Skeletal muscle satellite cell (primary cell): ENCODE data around the gene DSC1.

Experiments
- H3K27me3 ChIP-seq: 2 replicates; pipeline ENCODE4 v1.7.0; 2013; ENCODE audit warnings: low read length; ENCODE audit not compliant: control insufficient read depth, insufficient read depth
- H3K36me3 ChIP-seq: 2 replicates; pipeline ENCODE4 v1.7.0; 2013; ENCODE audit warnings: mild to moderate bottlenecking, control low read depth, low read length; ENCODE audit not compliant: insufficient read depth
- H3K4me1 ChIP-seq: 2 replicates; pipeline ENCODE4 v1.7.0; 2013; ENCODE audit warnings: low read length; ENCODE audit not compliant: control insufficient read depth, insufficient read depth
- H3K4me2 ChIP-seq: 2 replicates; pipeline ENCODE4 v1.7.0; 2013; ENCODE audit warnings: mild to moderate bottlenecking, low read length
- H3K4me3 ChIP-seq: 2 replicates; pipeline ENCODE4 v1.7.0; 2013; ENCODE audit warnings: low read length
- H3K9ac ChIP-seq: 2 replicates; pipeline ENCODE4 v1.7.0; 2013; ENCODE audit warnings: mild to moderate bottlenecking, low read depth, low read length, moderate library complexity
- H3K9me3 ChIP-seq: replicated peaks from 2 replicates; pipeline ENCODE4 v1.7.0; 2013; ENCODE audit warnings: mild to moderate bottlenecking, control low read depth, low read length

DSC1 gene

GRCh38 chr18:31102025-31102684 is 60.5 kb downstream of the DSC1 start, which contains the start of gene DSC2:
TSS of gene DSC2 (minus strand) at chr18:31102421. CDS start at chr18:31101971, 450 bp downstream.
- Histone ChIP-seq H3K9me3 (no peaks in the 10 kb centered on the region), H3K4me3 (no peak within 1 kb of the TSS), H3K9ac (no peak within 1 kb of the TSS)

GRCh38 chr18:31101183-31102024 is 61.3 kb downstream of the DSC1 start:
- H3K9me3 ChIP-seq: no peaks in the 10 kb centered on the region
- no peak overlapping the region for H3K4me2 ChIP-seq
- H3K4me3 ChIP-seq: no peak overlapping the region
- no peaks in the 10 kb centered on the region for H3K36me3 ChIP-seq
- H3K4me1 ChIP-seq: no peaks in the 10 kb centered on the region
- H3K9ac ChIP-seq: no peak overlapping the region
- H3K27me3 ChIP-seq: no peaks in the 10 kb centered on the region

More at GRCh38 chr18:31102025-31102684, 60.5 kb downstream of the DSC1 start, which contains the start of gene DSC2:
- Histone ChIP-seq H3K36me3 (no peaks in the 10 kb centered on the region), H3K4me2 (no peak within 1 kb of the TSS), H3K4me1 (no peaks in the 10 kb centered on the region), H3K27me3 (no peaks in the 10 kb centered on the region)

GRCh38 chr18:31100436-31101182 is 62.0 kb downstream of the DSC1 start:
- Histone ChIP-seq H3K4me2 (no peak overlapping the region), H3K4me3 (no peak overlapping the region), H3K9me3 (no peaks in the 10 kb centered on the region), H3K4me1 (no peaks in the 10 kb centered on the region), H3K9ac (no peak overlapping the region), H3K36me3 (no peaks in the 10 kb centered on the region), H3K27me3 (no peaks in the 10 kb centered on the region)

GRCh38 chr18:31099450-31100230 is 63.0 kb downstream of the DSC1 start:
- H3K4me1 ChIP-seq: no peaks in the 10 kb centered on the region
- no peak overlapping the region for H3K9ac ChIP-seq

GRCh38 chr18:31098878-31099277 is 63.8 kb downstream of the DSC1 start:
- H3K4me1 ChIP-seq: no peaks in the 10 kb centered on the region
- H3K9me3 ChIP-seq: no peaks in the 10 kb centered on the region
- H3K4me3 ChIP-seq: no peak overlapping the region
- H3K9ac ChIP-seq: no peak overlapping the region
- H3K4me2 ChIP-seq: no peak overlapping the region
- H3K27me3 ChIP-seq: no peaks in the 10 kb centered on the region
- H3K36me3 ChIP-seq: no peaks in the 10 kb centered on the region

More at GRCh38 chr18:31099450-31100230, 63.0 kb downstream of the DSC1 start:
- no peaks in the 10 kb centered on the region for H3K27me3 ChIP-seq
- no peaks in the 10 kb centered on the region for H3K9me3 ChIP-seq
- H3K36me3 ChIP-seq: no peaks in the 10 kb centered on the region
- no peak overlapping the region for H3K4me2 ChIP-seq
- H3K4me3 ChIP-seq: no peak overlapping the region

GRCh38 chr18:31097666-31098065 is 65.0 kb downstream of the DSC1 start:
- no peaks in the 10 kb centered on the region for H3K4me1 ChIP-seq
- H3K27me3 ChIP-seq: no peaks in the 10 kb centered on the region
- H3K36me3 ChIP-seq: no peaks in the 10 kb centered on the region
- H3K9ac ChIP-seq: no peak overlapping the region
- no peaks in the 10 kb centered on the region for H3K9me3 ChIP-seq
- no peak overlapping the region for H3K4me3 ChIP-seq
- H3K4me2 ChIP-seq: no peak overlapping the region

GRCh38 chr18:31093880-31094279 is 68.8 kb downstream of the DSC1 start:
- no peak overlapping the region for H3K4me3 ChIP-seq
- H3K9ac ChIP-seq: no peak overlapping the region
- H3K27me3 ChIP-seq: no peaks in the 10 kb centered on the region
- H3K4me2 ChIP-seq: no peak overlapping the region
- no peaks in the 10 kb centered on the region for H3K36me3 ChIP-seq
- no peaks in the 10 kb centered on the region for H3K9me3 ChIP-seq
- no peaks in the 10 kb centered on the region for H3K4me1 ChIP-seq

- Histone ChIP-seq H3K4me3 (no peak overlapping the region), H3K4me1 (no peaks in the 10 kb centered on the region), H3K9me3 (no peaks in the 10 kb centered on the region), H3K4me2 (no peak overlapping the region), H3K36me3 (no peaks in the 10 kb centered on the region), H3K27me3 (no peaks in the 10 kb centered on the region), H3K9ac (no peak overlapping the region)
These were observed 69.4 kb downstream of the DSC1 start for GRCh38 chr18:31093294-31093693.

GRCh38 chr18:31091350-31091749 is 71.3 kb downstream of the DSC1 start:
- H3K27me3 ChIP-seq: no peaks in the 10 kb centered on the region
- H3K9ac ChIP-seq: no peak overlapping the region
- H3K36me3 ChIP-seq: no peaks in the 10 kb centered on the region
- no peak overlapping the region for H3K4me3 ChIP-seq
- no peaks in the 10 kb centered on the region for H3K4me1 ChIP-seq
- no peak overlapping the region for H3K4me2 ChIP-seq
- H3K9me3 ChIP-seq: no peaks in the 10 kb centered on the region

- no peaks in the 10 kb centered on the region for H3K36me3 ChIP-seq
- no peaks in the 10 kb centered on the region for H3K9me3 ChIP-seq
- H3K27me3 ChIP-seq: no peaks in the 10 kb centered on the region
- no peak overlapping the region for H3K4me3 ChIP-seq
- no peak overlapping the region for H3K9ac ChIP-seq
- no peak overlapping the region for H3K4me2 ChIP-seq
- no peaks in the 10 kb centered on the region for H3K4me1 ChIP-seq
These were observed 74.1 kb downstream of the DSC1 start for GRCh38 chr18:31088532-31088931.

- Histone ChIP-seq H3K36me3 (no peaks in the 10 kb centered on the region), H3K4me1 (no peaks in the 10 kb centered on the region), H3K9me3 (peaks cover 6% of the 10 kb centered on the region), H3K4me2 (no peak overlapping the region), H3K27me3 (no peaks in the 10 kb centered on the region), H3K9ac (no peak overlapping the region), H3K4me3 (no peak overlapping the region)
These were observed 82.7 kb downstream of the DSC1 start for GRCh38 chr18:31079973-31080372.
